H1 (cell line): ENCODE results near the gene TMEM222. TPM values are rescaled to one million over a fixed set of nuclear protein-coding genes. Genes with fewer than 3 reads are reported as not detected.

Source experiments
- ASH2L ChIP-seq: fragments of 200-600, 300-600 bp; sonication (generic); IDR thresholded peaks from one replicate; pipeline ENCODE4 v1.7.1; 2017; ENCODE audit warnings: low read length
- BCL11A ChIP-seq, 2 experiments: IDR thresholded peaks; one replicate each; pipeline ENCODE4 v1.6.1; 2011; ENCODE audit warnings: low read depth in 2 of 2, low read length in 2 of 2, mild to moderate bottlenecking in 2 of 2
- KDM5A ChIP-seq: fragments of 200-600 bp; IDR thresholded peaks from 2 replicates; pipeline ENCODE4 v1.7.1; 2012; ENCODE audit warnings: mild to moderate bottlenecking, low read length, inconsistent platforms, mixed read lengths
- RNF2 ChIP-seq: fragments of 200-900, 300-1000 bp; sonication (generic); IDR thresholded peaks from 2 replicates; pipeline ENCODE4 v1.7.1; 2016; ENCODE audit warnings: borderline replicate concordance, low read depth, mild to moderate bottlenecking, antibody characterized with exemption, low read length; ENCODE audit not compliant: poor library complexity, severe bottlenecking; ENCODE audit errors: missing control alignments
- polyA plus RNA-seq, 7 experiments: library from polyadenylated mRNA; depleted of rRNA in 3 of 7; stranded (reverse) in 5 of 7; unstranded in 2 of 7; fragments of >200 nt in 5 of 7; fragments of 200-250 nt in 2 of 7; gene quantifications; 1 replicate in 5 of 7; 2 replicates in 1 of 7; 4 replicates in 1 of 7; pipeline versions ENCODE4 v1.2.1 to v1.2.3, GENCODE V29; 2011 to 2013; ENCODE audit warnings: missing spikeins in 2 of 7, mixed read lengths in 2 of 7
- total RNA-seq: library from RNA; stranded (reverse); fragmentation: NEBNext Ultra II Directional; extraction: Animal tissue kit (Norgen Biotek cat#: 25700); gene quantifications from 2 replicates; pipeline ENCODE4 v1.2.1, GENCODE V29; 2021
- TF ChIP-seq, protein P1 (sequence below), 3 experiments: IDR thresholded peaks; 1 replicate in 2 of 3; 2 replicates in 1 of 3; pipeline versions ENCODE4 v1.5.1 to v1.6.1; 2011; ENCODE audit warnings: low read length in 3 of 3, mild to moderate bottlenecking in 3 of 3, inconsistent platforms in 2 of 3, low read depth in 1 of 3, moderate library complexity in 1 of 3; ENCODE audit not compliant: insufficient read depth in 1 of 3; ENCODE audit errors: control extremely low read depth in 1 of 3

Gene TMEM222
- total and polyA plus RNA-seq, 2 of the 8 experiments (the other 6 are each of a cell fraction or from before 2014, with no cell fraction given) = 27.0 to 51.8 TPM

- TF ChIP-seq KDM5A (no peak), BCL11A (IDR thresholded peaks at IDR 0.05; ENCODE audit: low read depth in 2 of 2, low read length in 2 of 2) (no peak), RNF2 (no peak), ASH2L (no peak)
- TF ChIP-seq, protein P1, sequence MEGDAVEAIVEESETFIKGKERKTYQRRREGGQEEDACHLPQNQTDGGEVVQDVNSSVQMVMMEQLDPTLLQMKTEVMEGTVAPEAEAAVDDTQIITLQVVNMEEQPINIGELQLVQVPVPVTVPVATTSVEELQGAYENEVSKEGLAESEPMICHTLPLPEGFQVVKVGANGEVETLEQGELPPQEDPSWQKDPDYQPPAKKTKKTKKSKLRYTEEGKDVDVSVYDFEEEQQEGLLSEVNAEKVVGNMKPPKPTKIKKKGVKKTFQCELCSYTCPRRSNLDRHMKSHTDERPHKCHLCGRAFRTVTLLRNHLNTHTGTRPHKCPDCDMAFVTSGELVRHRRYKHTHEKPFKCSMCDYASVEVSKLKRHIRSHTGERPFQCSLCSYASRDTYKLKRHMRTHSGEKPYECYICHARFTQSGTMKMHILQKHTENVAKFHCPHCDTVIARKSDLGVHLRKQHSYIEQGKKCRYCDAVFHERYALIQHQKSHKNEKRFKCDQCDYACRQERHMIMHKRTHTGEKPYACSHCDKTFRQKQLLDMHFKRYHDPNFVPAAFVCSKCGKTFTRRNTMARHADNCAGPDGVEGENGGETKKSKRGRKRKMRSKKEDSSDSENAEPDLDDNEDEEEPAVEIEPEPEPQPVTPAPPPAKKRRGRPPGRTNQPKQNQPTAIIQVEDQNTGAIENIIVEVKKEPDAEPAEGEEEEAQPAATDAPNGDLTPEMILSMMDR (IDR thresholded peaks at IDR 0.05; ENCODE audit: control extremely low read depth in 1 of 3, insufficient read depth in 1 of 3, low read depth in 1 of 3, low read length in 3 of 3) = no peak
These were observed 3.4 kb upstream of the TMEM222 start (continued) for GRCh38 chr1:27318596-27318995.
